ENCODE data around the gene TGDS.

TGDS gene

GRCh38 chr13:94601446-94602431 lies 5.8 kb upstream of the TGDS start, which contains the start of gene GPR180:
Gene GPR180, plus strand, starts transcription at chr13:94601857. Its CDS starts 71 bp downstream, at chr13:94601928.
- peak; percentile 100 for DNase-seq (ENCODE audit: low read depth, low spot score)

DNA sequence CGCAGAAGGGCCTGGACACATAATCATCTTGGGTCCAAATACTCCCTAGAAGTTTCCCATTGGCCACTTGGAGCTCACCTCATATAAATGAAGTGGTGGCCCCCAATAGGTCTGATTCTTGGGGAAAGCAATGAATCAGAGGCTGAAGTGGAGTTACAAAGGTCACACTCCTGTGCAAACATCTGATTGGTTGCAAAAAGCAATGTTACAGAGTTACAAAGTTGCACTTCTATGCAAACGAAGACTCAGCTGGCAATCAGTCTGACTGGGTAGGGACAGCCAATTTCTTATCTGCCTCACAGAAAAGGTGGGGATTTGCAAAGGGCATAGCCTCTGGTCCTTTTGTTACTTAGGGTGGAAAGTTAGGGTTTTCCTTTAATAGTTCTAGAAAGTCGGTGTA lies 3.9 kb upstream of the TGDS start:
- no peak for DNase-seq (ENCODE audit: low read depth, low spot score)

DNA sequence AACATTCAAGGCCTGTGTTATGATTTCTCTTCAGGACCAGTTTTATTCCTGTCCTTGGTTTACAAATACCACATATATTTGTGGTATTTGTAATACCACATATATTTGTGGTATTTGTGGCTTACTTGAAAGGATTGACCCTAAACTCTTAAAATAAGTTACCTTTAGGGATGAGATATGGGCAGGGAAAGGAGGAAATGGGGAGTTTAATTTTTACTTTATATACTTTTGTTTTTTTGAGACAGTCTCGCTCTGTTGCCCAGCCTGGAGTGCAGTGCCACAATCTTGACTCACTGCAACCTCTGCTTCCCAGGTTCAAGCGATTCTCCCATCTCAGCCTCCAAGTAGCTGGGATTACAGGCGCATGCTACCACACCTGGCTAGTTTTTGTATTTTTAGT lies 2.3 kb upstream of the TGDS start:
- no peak for DNase-seq (ENCODE audit: low read depth, low spot score)

- no peak for DNase-seq (ENCODE audit: low read depth, low spot score)
These were observed 621 bp upstream of the TGDS start for GRCh38 chr13:94596575-94596971.

GRCh38 chr13:94595001-94595949 lies 677 bp downstream of the TGDS start:
- DNase-seq (ENCODE audit: low read depth, low spot score), result no peak

- no peak for DNase-seq (ENCODE audit: low read depth, low spot score)
These were observed 5.2 kb downstream of the TGDS start for GRCh38 chr13:94590744-94591143.

DNA sequence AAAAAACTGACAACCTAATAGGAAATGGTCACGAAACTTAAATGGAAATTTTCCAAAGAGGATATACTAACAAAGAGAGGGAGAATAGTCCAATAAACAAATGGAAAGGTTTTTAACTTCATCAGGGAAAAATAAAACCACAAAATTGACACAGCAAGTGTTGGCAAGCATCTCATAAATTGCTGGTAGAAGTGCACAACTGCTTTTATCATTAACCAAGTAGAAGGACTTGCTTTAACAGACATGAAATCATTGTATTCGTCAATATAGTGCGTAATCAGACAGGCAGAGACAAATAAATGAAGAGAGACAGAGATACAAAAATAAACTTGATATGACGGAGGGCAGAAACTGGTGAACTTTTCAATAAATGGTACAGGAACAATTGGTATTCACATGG lies 7.4 kb downstream of the TGDS start:
- DNase-seq (ENCODE audit: low read depth, low spot score), result no peak

- DNase-seq (ENCODE audit: low read depth, low spot score), result no peak
These were observed 9.6 kb downstream of the TGDS start for GRCh38 chr13:94586371-94586770.

GRCh38 chr13:94585543-94586101 lies 10.3 kb downstream of the TGDS start:
- DNase-seq (ENCODE audit: low read depth, low spot score), result no peak

DNA sequence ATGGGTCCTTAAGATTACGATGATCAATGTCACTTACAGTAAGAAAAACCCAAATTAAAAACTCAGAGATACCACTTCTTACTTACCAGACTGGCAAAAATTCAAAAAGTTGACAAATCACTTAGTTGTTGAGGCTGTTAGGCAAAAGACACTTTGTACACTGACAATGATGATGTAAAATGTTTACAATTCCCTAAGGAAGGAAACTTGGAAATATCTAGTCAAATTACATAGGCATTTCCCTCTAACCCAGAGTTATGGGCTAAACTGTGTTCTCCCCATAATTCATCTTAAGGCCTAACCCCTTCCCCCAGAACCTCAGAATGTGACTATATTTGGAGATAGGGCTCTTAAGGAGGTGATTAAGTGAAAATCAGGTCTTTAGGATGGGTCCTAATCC lies 12.0 kb downstream of the TGDS start:
- DNase-seq (ENCODE audit: low read depth, low spot score), result no peak

DNA sequence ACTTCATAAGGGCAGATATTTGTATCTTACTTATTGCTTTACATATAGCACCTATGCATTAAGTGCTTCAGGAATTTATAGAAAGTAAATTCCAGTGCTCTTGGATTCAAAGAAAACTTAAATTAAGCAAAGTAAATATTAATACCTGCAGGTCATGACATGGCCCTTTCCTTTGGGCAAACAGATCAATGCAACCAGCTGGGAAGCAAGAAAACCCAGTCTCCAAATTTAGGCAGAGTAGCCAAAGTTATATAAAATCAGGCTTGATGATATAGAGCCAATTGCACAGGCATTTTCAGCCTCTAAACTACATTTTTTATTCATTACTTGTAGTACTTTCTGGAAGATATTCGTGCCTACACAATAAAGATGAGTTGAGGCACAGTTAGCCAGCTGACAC lies 16.9 kb downstream of the TGDS start:
- DNase-seq (ENCODE audit: low read depth, low spot score), result no peak

DNA sequence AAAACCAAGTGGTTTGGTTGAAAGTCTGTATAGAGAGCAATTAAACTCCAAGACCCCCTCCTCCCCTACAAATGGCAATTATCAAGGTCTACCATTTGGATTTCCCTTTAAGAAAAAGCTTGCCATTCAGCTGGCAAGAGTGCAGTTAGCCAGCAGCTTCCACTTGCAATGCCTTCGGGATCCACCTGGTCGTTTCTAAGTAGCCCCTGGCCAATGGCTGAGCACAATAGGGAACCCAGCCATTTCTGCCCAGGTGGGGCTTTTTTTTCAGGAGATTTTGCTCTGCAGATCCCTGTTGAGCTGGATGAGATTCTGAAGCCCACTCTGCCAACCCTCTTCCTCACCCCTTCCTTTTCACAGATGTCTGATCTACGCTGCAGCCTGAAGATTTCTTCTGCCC lies 26.3 kb downstream of the TGDS start:
- DNase-seq (ENCODE audit: low read depth, low spot score), result no peak

DNA sequence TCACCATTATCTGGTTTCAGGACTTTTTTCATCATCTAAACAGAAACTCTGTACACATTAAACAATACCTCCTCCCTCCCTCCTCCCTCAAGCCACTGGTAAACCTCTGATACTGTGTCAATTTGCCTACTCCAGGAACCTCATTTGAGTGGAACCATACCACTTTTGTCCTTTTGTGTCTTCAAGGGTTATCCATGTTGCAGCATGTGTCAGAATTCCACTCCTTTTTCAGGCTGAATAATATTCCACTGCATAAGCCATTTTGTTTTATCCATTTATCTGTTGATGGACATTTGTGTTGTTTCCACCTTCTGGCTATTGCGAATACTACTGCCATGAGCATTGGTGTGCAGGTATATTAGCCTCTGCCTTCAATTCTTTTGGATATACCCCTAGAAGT lies 27.5 kb downstream of the TGDS start:
- no peak for DNase-seq (ENCODE audit: low read depth, low spot score)

DNA sequence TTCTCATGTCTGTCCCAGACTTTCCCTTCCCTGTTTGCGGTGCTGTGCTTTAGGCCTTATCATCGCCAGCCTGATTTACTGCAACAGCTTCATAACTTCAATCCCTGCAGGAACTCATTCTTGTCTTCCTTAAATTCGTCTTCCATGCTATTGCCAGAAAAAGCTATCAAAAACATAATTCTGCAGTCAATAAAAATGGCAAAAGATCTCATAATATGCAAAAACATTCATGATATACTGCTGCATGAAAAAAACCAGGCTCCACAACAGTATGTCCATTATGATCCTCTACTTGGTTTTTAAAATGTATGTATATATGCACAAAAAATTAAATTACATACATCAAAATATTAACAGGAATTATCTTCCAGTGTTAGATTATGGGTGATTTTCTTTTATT lies 28.4 kb downstream of the TGDS start:
- no peak for DNase-seq (ENCODE audit: low read depth, low spot score)

DNA sequence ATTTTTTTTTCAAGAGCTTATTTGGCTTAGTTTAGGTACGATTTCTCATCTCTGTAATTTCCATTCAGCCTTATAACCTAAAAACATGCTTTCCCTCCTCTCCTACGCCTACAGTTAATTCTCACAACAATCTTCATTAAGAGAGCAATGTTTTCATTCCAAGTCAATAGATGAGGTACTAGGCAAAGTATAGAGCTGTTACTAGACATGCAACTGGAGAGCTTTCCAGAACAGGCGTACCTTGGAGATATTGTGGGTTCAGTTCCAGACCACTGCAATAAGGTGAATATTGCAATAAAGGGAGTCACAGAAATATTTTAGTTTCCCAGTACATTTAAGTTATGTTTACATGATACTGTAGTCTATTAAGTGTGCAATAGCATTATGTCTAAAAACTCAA lies 34.8 kb downstream of the TGDS start:
- no peak for DNase-seq (ENCODE audit: low read depth, low spot score)

DNA sequence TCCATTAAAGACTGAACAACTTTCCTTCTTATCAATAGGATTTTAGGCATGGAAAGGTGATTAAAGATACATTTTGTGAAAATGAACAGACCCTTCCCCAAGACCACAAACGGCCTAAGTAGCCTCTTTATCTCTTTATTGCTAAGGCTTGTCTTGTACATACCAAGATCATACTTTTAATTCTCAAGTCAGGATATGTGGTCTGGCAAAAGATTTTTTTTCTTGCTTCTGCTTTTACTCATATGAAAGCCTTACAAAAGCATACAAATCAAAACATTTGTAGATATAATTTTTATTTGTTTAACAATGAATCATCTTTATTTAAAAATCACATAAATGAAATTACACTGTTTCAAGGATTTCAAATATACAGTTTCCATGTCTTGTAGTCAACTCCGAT lies 35.8 kb downstream of the TGDS start:
- no peak for DNase-seq (ENCODE audit: low read depth, low spot score)

GRCh38 chr13:94559222-94559795 lies 36.6 kb downstream of the TGDS start:
- no peak for DNase-seq (ENCODE audit: low read depth, low spot score)

DNA sequence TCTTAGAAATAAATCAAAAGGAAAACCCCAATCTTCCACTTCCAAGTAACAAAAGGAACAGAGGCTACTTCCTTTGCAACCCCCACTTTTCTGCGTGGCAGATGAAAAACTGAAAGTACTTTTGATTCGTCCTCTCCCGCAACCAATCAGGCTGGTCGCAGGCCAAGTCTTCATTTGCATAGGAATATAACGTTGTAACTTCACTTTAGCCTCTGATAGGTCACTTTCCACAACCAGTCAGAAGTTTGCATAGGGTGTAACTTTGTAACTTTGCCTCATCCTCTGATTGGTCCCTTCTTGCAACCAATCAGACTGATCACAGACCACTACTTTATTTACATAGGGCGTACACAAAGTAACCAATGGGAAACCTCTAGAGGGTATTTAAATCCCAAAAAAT lies 37.2 kb downstream of the TGDS start:
- peak; percentile 28 for DNase-seq (ENCODE audit: low read depth, low spot score)

GRCh38 chr13:94557684-94558235 lies 38.2 kb downstream of the TGDS start:
- DNase-seq (ENCODE audit: low read depth, low spot score), result no peak

DNA sequence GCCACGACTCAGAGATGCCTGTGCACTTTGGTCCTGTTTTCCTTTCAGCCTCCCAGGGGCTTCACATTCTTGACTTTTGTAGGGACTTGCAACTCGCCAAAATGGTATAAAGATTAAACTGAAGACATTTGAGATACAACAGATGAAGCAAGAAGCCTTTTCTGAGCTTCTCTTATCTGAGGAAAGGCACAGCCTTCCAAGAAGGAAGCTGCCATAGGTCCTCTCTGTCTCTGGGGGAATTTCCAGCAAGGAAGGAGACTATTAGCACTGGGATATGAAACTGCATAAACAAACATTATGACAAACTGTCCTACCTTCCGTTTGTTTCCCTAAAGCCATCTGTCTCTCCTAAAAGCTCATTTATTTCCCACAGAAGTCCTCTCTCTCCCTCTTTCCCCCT lies 39.3 kb downstream of the TGDS start:
- no peak for DNase-seq (ENCODE audit: low read depth, low spot score)

DNA sequence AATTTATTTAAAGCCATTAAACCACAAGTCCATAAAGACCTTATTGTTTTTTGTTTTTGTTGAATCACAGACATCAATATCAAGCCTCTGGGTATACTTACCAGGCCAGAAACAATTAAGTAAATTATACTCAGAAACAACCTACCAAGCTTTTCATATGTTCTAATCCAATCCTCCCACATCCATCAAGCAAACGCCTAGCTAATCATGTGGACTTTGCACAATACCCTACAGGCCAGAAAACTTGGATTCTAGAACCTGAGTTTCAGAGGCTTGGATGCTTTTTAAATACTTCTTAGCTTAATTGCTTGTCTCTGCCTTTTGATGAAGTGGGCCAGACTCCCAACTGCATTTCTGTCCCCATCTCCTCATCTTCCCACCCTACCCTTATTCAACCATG lies 39.9 kb downstream of the TGDS start:
- no peak for DNase-seq (ENCODE audit: low read depth, low spot score)

Data from iPS DF 19.7 (cell line).